Stimulated activated CD4-positive, alpha-beta T cell treated with anti-CD3 and anti-CD28 coated beads, TNF-alpha, amount 100 ng/mL, for 1 hour (primary cell): ENCODE measurements around the gene RCVRN.

Experiments
- DNase-seq, 3 donors: peaks; one replicate each; pipeline ENCODE4 v3.0.0-alpha.2; 2020; ENCODE audit warnings: low read depth in 3 of 3, low spot score in 1 of 3

The RCVRN gene

GRCh38 chr17:9899280-9900043 is 5.6 kb downstream of the RCVRN start:
- no peak for DNase-seq

- DNase-seq, result no peak
These were observed 6.3 kb downstream of the RCVRN start for GRCh38 chr17:9898812-9899211.

- no peak for DNase-seq
These were observed 7.6 kb downstream of the RCVRN start for GRCh38 chr17:9897372-9897968.

- DNase-seq, result no peak
These were observed 9.1 kb downstream of the RCVRN start for GRCh38 chr17:9895923-9896322.

- DNase-seq, result no peak
These were observed 10.8 kb downstream of the RCVRN start for GRCh38 chr17:9894231-9894630.

GRCh38 chr17:9893411-9894012 is 11.6 kb downstream of the RCVRN start:
- no peak for DNase-seq

GRCh38 chr17:9890124-9890523 is 14.9 kb downstream of the RCVRN start:
- no peak for DNase-seq

- DNase-seq, result no peak
These were observed 17.6 kb downstream of the RCVRN start for GRCh38 chr17:9887508-9887907.

GRCh38 chr17:9886141-9886930 is 18.7 kb downstream of the RCVRN start:
- no peak for DNase-seq

GRCh38 chr17:9883451-9883850 is 21.6 kb downstream of the RCVRN start:
- DNase-seq, result no peak

GRCh38 chr17:9880582-9880999 is 24.5 kb downstream of the RCVRN start:
- no peak for DNase-seq

- DNase-seq, result no peak
These were observed 26.1 kb downstream of the RCVRN start for GRCh38 chr17:9878786-9879525.

GRCh38 chr17:9878356-9878755 is 26.7 kb downstream of the RCVRN start:
- no peak for DNase-seq

- no peak for DNase-seq
These were observed 29.6 kb downstream of the RCVRN start for GRCh38 chr17:9875441-9875840.

- no peak for DNase-seq
These were observed 30.3 kb downstream of the RCVRN start for GRCh38 chr17:9874722-9875121.

GRCh38 chr17:9872852-9873251 is 32.2 kb downstream of the RCVRN start:
- no peak for DNase-seq

GRCh38 chr17:9868552-9868951 is 36.5 kb downstream of the RCVRN start:
- DNase-seq, result no peak

GRCh38 chr17:9865586-9865985 is 39.5 kb downstream of the RCVRN start:
- DNase-seq, result no peak

GRCh38 chr17:9862949-9863348 is 42.1 kb downstream of the RCVRN start:
- no peak for DNase-seq

- no peak for DNase-seq
These were observed 42.9 kb downstream of the RCVRN start for GRCh38 chr17:9862220-9862619.

GRCh38 chr17:9860851-9861250 is 44.2 kb downstream of the RCVRN start:
- DNase-seq, result no peak
